Prostate gland (tissue), 2 donors: Measurements from ENCODE around the gene TBC1D14.

ENCODE experiments used
- POLR2A ChIP-seq: fragments of 450-650 bp; IDR thresholded peaks from one replicate; pipeline ENCODE4 v1.6.1; 2016; ENCODE audit warnings: antibody characterized with exemption, mild to moderate bottlenecking
- POLR2AphosphoS5 ChIP-seq: sonication (generic); formaldehyde crosslinking; IDR thresholded peaks from one replicate; pipeline ENCODE4 v1.6.1; 2017; ENCODE audit warnings: antibody characterized with exemption
- TF ChIP-seq, protein P1 (sequence below), 4 experiments: fragments of 200-600 bp in 2 of 4; fragments of 450-650 bp in 2 of 4; sonication (generic) in 2 of 4; IDR thresholded peaks; 1 replicate in 3 of 4; 2 replicates in 1 of 4; pipeline ENCODE4 v1.5.1; 2016 to 2019; ENCODE audit warnings: antibody characterized with exemption in 4 of 4, mild to moderate bottlenecking in 2 of 4, moderate library complexity in 2 of 4

DNA sequence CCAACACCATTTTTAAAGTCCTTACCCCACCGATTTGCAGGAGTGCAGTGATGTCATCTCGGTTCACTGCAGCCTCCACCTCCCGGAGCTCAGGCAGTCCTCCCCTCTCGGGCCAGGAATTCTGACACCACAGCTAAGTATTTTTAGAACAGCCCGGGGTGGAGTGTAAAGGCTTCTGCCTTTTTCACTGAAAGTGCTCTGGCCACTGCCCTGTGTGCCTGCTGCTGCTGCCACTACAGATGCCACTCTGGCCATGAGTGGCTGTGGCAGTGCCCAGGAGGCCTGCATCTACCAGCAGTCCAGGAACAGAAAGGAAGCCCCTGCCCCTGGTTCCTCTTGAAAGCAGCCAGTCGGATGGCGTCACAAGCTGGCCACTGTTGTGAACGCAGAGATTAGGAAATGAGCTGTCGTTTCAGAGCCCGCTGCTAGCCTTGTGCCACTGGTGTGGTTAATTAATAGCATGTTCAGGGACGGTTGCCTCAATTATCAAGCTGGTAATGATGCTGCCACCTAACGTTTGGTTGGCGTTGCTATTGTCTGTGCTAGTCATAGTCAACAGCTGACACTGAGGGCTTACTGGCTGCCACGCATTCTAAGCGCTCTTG is 23.6 kb upstream of the TBC1D14 start:
- TF ChIP-seq, protein P1, sequence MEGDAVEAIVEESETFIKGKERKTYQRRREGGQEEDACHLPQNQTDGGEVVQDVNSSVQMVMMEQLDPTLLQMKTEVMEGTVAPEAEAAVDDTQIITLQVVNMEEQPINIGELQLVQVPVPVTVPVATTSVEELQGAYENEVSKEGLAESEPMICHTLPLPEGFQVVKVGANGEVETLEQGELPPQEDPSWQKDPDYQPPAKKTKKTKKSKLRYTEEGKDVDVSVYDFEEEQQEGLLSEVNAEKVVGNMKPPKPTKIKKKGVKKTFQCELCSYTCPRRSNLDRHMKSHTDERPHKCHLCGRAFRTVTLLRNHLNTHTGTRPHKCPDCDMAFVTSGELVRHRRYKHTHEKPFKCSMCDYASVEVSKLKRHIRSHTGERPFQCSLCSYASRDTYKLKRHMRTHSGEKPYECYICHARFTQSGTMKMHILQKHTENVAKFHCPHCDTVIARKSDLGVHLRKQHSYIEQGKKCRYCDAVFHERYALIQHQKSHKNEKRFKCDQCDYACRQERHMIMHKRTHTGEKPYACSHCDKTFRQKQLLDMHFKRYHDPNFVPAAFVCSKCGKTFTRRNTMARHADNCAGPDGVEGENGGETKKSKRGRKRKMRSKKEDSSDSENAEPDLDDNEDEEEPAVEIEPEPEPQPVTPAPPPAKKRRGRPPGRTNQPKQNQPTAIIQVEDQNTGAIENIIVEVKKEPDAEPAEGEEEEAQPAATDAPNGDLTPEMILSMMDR (IDR thresholded peaks at IDR 0.05): peak in 2 of 4 experiments; percentile 18 to 29
- TF ChIP-seq POLR2AphosphoS5 (no peak), POLR2A (no peak)
